ENCODE data around the gene ASB10.

ASB10 gene

DNA sequence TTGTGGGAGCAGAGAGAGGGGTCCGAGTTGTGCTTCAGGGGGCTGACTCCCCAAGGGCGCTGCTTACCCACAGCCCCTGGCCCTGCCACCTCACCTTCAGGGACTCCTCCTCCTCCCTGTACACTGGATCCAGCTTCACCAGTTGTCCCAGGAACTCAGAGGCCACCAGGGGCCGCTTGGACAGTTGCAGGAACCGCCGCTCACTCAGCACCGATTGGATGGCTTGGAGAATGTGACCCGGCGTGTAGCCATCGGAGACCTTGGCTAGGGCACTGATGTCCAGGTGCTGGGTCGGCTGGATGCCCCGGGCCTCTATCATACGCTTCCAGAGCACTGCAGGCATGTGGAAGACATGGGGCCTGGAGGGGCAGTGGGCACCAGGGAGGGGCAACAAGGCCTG lies 4.5 kb upstream of the ASB10 start:
- in situ Hi-C loops (cut with HindIII; ENCODE audit: low sequenced_read_pairs) = no loop called here

DNA sequence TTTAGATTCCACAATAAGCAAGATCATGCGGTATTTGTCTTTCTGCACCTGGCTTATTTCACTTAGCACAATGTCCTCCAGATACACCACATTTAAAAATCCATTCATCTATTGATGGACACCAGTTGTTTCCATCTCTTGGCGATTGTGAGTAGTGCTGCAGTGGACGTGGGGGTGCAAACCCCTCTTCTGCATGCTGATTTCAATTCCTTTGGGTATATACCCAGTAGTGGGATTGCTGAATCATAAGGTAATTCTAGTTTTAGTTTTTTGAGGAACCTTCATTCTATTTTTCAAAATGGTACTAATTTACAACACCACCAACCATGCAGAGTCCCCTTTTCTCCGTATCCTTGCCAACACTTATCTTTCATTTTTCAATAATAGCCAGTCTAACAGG lies 2.0 kb upstream of the ASB10 start:
- in situ Hi-C loops (cut with HindIII; ENCODE audit: low sequenced_read_pairs) = no loop called here

DNA sequence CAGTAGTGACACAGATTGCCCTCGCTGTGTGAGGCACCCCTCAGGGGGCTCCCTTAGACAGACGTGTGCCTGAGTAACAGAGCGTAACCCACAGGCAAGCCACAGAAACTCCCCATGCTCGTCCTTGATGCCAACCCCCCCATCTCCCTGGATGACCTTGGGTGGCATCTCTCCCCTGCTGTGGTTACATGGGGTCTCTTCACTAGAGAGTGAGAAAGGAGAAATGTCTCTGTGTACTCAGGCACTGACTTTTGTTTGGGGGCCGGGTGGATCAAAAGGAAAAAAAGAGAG lies 1.1 kb upstream of the ASB10 start:
- in situ Hi-C loops (cut with HindIII; ENCODE audit: low sequenced_read_pairs) = no loop called here

DNA sequence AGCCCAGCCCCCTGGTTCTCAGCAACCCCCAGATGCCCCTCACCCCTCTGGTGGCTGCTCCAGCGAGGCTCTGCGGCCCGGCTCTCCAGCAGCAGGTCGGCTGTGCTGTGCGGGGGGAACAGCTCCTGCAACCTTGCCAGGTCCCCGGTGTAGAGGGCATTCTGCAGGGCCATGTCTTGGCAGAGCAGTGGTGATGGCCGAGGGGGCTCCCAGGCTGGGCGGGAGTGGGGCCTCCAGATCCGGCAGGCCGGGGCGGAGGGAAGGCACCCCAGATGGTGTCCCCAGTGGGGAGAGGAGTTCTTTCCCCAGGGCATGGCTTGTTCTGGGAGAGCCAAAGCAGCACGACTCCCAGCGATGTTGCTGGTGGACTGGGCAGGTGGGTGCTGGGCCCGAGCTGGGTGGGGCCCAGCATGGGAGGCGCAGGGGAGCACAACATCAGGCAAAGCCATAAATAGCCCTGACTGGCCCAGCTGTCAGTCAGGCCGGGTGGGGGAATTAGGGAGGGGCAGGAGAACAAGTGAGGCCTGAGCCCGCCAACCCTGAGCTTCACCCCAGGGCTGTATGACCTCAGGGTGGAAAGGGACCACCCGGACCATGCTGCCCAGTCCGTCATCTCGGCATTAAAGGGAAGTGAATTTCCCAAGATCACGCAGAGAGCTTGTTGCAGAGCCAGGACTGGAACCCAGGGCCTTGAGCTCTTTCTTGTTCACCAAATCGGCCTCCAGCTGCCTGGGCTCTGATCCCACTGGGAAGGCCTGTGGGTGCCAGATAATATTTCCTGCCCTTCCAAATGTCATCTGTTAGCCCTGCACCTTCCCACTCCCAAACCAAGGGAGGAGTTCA lies 580 bp upstream of the ASB10 start:
- in situ Hi-C loops (cut with HindIII; ENCODE audit: low sequenced_read_pairs) = no loop called here

DNA sequence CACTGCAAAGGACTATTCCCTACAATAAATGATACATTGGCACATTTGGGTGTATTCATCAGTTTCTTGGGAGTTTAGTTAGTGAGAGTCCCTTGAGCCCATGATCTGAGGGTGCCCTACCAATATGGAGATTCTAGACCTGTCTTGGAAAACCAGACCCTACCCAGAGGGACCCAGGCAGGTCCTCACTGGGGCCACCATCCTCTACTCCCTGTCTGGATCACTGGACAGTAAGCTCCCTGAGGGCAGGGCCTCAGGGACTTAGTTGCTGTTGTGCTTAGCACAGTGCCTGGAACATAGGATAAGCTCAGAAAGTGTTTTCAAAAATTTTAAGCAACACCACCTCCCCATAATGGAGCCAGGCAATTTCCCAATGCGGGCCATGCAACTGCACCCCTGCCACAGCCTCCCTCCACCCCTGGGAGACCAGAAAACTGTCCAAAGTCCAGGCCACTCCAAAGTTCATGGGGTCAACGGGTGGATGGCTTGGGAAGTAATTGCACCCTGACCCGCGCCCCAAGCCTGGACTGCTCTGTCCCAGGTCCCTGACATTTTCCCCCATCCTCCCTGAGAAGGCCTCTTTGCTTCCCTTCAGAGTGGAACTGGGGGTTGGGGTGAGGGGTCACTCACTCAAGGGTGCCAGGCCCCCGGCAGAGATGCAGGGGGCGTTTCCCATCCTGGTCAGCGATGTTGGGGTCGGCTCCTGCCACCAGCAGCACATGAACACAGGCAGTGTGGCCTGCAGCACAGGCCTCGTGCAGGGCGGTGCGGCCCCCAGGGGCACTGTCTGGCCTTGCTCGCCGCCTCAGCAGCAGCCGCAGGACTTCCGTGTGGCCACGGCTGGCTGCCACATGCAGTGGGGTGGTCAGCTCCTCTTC lies 1.0 kb downstream of the ASB10 start:
- in situ Hi-C loops (cut with HindIII; ENCODE audit: low sequenced_read_pairs) = no loop called here

DNA sequence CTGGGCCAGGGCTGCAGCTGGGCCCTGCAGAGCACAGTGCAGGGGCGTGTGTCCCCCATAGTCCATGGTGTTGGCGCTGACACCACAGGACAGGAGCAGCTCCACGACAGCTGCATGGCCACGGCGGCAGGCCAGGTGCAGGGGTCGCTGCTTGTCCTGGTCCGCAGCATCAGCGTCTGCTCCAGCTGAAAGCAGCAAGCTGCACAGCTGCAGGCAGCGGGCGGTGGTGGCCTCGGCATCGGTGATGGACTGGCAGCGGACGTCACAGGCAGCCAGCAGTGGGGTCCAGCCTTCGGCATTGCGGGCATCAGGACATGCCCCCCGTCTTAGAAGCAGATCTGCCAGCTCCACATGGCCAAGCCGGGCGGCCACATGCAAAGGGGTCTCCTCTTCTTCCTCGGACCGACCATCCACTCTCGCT lies 6.0 kb downstream of the ASB10 start:
- in situ Hi-C loops (cut with HindIII; ENCODE audit: low sequenced_read_pairs) = no loop called here

DNA sequence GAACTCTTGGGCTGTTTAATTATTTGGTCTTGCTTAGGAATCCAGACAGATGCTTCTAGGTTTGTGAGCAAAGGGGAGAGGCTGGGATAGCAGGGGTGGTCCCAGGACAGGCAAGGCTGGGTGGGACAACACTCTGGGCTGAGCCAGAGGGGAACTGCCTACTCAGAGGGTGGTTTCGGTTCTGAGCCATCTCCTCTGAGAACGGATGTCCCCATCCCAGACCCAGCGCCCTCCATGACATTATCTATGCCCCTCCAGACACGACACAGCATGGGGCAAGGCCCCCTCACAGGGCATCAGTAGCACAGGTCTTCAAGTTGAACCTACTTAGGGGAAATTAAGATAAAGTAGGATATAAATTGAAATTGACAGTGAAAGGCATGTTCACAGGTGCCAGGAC lies 7.1 kb downstream of the ASB10 start:
- in situ Hi-C loops (cut with HindIII; ENCODE audit: low sequenced_read_pairs) = no loop called here

DNA sequence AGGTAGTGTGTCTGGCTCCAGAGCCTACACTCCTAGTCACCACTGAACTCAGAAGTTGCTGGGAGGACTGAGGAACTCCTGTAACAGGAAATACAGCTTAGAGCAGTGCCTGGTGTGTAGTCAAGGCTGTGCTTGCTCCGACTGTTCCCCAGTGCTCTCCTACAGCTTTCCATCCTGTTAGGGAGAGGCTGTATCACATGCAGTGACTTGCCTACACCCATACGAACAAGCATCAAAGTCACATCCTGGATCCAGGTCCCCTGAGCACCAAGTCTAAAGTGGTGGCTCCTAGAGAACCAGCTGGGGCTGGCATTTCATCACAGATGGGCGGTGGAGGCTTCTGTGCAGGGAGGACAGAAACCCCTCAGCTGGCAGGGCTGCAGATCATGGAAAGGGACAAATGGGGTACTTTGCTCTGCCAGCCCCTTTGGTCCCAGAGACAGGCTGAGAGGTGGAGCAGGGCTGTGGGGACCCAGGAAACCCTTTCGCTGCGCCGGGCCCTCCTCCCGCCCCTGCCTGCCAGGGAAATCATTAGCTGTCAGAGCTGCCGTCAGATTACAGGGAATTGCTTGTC lies 7.7 kb downstream of the ASB10 start:
- in situ Hi-C loops (cut with HindIII; ENCODE audit: low sequenced_read_pairs) = no loop called here

DNA sequence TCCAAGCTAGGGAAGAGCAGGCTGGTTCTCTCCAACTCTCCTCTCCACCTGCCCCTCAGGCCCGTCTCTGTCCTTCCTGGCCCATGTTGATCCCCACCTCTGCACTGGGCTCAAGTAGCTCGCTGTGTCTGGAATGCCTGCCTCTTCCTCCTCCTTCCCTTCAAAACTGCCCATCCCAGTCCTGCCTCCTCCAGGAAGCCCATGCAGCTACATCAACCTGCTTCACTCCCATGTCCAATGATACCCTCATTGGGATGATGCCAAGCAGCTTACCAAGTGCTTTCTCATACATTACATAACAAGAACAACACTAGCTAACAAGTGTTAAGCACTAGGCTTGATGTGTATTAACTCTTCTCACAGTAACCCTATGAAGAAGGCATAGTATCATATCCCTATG lies 8.2 kb downstream of the ASB10 start:
- in situ Hi-C loops (cut with HindIII; ENCODE audit: low sequenced_read_pairs) = no loop called here

DNA sequence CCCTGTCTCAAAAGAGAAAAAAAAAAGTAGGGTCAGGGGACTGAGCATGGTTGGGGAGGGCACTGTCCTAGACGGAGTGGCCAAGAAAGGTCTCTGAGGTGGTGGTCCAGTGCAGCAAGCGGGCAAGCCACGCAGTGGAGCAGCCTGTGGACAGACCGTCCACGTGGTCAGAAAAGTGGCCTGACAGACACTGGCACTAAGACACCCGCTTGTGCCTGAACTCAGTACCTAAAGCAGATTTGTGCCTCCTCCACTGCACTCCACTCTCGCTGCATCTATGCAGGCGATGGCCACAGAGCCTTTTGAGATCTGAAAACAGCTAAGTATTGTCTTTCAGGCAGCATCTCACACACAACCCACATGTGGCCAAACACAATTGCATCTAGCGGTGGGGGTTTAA lies 8.8 kb downstream of the ASB10 start:
- in situ Hi-C loops (cut with HindIII; ENCODE audit: low sequenced_read_pairs) = no loop called here

DNA sequence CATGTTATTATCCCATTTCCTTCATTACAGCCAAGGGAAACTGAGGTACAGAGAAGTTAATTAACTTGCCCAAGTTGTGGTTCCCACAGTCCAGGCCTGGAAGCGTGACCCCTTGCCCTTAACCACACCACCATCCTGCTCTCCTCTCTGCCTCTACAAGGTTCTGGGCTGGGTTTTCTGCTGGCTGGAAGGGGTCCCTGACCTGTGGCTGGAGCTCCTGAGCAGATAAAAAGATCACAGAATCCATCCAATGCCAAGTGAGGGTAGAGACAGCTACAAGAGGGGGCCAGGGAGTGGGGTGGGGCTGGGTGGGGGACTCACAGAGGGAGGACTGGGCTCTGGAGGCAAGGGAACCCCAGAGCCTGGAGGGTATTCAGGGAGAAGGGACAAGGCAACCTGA lies 9.7 kb downstream of the ASB10 start:
- in situ Hi-C loops (cut with HindIII; ENCODE audit: low sequenced_read_pairs) = no loop called here

DNA sequence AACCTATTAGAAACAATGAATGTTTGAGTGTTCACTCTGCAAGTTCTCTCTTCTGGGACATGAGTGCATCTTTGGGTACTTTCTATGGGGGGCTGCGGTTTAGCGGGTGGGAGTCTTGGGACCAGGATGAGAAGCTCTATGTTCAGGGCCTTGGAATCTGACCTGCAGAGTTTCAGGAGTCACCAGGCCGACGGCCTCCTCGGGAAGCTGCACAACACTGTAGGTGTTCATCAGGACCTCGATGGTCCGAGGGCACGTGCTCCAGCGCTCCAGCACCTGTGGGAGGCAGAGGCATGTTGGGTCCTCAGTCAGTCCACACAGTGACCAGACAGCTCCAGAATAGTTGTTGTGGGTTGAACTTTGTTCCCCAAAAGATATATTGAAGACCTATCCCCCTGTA lies 10.6 kb downstream of the ASB10 start:
- in situ Hi-C loops (cut with HindIII; ENCODE audit: low sequenced_read_pairs) = no loop called here

DNA sequence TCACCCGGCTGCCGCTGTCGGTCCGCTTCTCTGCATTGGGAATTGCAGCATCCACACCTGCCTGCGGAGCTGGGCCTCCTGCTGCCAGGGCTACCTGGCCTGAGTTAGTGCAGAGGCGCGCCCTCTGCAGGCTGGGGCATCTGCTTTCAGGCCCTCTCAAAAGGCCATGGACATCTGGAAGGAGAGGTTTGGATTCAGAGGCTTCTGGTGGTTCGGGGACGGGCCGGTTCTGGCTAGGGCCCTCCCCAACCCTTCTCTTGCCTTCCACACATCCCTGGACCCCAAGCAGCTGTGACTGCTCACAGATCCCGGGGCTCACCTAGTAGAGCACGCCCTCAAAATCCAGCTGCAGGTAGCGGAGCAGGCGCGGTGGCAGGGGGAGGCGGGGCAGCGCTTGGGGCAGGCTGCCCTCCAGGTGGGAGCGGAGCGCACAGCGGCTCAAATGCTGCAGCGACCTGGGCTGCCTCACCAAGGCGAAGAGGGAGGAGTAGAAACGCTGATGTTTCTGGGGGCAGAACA lies 11.2 kb downstream of the ASB10 start:
- in situ Hi-C loops (cut with HindIII; ENCODE audit: low sequenced_read_pairs) = no loop called here

DNA sequence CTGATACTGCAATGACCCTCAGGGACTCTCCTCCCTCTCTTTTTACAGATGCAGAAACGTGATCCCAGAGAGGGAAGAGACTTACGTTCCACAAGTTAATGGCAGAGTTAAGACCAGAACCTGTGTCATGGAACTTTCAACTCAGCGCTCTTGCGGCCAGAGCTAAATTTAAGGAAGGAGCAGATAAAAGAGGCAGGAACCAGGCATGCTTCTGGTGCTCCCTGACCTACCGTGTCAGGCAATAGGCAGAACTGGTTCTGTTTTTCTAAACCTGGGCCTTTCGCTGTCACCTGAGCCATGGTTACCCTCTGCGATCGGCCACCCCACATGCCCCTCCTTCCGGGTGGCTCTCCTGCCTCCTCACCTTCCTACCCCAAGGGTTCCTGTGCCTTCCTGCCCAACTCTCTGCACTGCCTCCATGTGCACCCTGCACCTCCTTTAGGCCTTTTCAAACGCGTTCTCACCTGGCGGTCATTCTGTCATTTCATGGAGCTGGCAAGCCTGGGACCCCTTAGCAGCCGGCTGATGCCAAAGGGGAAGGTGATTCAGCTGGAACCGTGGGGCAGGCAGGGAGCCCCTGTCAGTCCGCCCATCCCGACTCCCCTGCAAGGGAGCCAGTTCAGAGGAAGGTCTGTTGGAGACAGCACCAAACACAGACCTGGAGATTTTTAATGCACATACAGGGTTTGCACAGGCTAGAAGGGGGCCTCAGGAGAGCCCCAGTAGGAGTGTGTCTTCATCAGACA lies 11.8 kb downstream of the ASB10 start:
- in situ Hi-C loops (cut with HindIII; ENCODE audit: low sequenced_read_pairs) = no loop called here

DNA sequence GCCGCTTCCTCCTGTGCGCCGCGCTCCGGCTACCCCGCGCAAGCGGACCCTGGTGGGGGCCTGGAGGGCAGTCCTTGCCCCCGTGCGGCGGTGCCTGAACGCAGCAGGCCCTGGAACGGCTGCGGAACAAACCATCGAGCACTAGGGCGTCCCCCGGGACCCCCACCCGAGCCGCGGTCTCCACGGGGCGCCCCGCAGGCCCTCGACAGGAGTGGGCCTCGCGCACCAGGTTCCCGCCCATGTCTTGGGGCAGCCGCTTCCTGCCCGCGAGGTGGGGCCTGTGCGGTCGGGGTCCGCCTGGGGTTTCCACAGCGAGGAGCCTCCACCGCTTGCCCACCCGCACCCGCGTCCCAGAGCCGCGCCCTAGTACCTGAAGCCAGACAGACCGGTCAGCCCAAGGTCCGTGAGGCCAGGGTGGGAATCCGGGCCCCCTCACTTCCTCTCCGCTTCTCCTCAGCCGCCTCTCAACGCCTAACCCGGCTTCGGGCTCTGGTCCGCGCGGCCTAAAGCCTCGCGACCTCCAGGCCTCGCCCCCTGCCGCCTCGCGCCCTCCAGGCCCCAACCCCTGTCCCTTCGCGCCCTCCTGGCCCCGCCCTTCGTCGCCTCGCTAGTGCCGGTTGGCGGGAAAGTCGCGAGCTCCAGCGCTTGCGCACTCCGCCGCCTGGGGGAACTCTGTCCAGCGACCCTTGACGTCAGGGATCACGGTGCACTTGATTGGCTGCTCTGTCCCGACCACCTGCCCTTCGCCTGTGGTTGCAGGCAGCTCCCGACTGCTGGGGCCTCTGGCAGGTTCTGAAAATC lies 12.6 kb downstream of the ASB10 start:
- in situ Hi-C loops (cut with HindIII; ENCODE audit: low sequenced_read_pairs) = no loop called here

DNA sequence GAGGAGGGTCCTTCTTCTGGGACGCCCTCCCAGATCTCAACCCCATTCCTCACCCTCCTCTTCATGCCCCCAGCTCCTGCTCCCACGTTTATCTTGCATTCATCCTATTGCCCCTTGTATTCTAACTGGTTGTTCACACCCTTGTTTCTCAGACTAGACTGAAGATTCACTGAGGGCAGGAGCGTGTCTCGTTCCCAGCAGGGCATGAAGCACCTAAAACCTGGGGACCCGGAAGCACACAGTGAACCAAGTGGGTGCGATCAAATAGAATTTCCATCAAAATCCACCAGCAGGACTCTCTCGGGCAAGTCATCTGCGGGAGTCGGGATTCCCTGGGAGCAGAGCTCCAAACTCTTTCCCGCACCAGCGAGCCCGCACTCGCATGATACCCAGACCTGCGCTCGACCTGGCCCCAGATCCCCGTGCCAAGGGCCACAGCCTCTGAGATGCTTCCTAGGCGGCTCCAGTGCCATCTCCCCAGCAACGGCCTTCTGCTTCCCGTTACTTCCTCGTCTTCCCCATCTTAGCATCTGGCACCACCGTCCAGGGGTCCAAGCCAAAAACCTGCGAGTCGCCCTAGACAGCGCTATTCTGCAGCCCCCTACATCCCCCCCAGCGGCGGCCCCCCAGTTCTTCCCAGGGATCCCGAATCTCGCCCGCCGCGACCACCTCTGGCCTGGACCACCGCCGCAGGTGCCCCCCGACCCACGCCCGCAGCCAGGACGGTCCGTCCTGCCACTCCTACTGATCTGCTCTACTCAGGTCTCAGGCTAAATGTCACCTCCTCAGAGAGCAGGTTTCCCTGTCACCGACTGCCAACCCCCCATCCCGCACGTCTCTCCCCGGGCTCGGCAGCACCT lies 13.4 kb downstream of the ASB10 start:
- in situ Hi-C loops (cut with HindIII; ENCODE audit: low sequenced_read_pairs) = no loop called here

DNA sequence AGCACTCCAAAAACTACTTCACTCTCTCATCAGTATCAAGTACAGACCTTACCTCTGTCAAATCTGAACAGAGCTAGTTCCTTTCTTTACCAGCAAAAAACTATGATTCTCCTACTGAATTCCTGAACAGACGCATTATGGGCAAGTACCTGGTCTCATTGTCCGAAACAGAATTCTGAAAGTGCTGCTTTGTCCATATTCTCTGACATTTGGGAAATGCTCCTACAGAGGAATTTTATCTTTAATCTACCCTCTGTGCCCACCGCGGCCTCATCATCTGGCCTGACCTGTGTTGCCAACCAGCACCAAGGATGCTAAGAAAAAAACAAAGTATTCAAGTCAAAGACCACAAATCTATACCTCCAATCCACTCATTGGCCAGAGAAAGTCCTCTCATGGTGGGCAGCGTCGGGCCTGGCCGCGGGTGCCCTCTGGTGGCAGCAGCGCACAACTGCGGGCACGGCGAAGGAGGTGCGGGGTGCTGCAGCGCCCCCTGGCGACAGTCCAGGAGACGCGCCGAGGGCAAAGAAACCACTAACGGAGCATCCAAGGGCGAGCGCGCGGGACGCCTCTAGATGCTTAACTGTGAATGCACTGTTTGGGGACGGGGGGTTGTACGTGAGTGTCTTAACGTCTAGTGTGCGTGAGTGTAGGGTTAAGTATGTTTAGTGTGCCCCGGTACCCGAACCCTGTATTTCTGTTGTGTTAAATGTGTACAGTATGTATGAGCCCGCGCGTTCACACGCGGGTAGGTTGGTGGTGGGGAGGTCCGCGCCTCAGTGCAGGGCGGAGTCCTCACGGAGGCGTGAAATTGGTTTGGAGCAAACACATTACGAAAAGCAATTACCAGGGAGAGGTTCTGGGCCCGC lies 14.5 kb downstream of the ASB10 start:
- in situ Hi-C loops (cut with HindIII; ENCODE audit: low sequenced_read_pairs) = no loop called here

DNA sequence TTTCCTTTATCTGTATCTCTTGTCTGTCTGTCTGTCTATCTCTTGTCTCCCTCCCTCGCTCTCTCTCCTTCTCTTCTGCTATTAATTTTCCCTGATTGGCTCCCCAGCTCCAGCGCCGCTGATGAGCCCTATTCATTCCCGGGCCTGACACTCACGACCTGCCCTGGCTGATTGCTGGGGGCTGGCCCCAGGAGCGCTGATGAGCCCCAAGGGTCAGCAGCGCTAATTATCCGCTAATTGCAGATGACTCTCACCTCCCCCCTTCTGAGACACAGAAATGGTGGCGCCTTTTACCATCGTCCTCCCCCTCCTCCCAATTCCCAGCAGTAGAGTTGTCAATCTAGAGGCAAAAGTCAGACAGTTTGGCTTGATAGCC lies 18.3 kb downstream of the ASB10 start:
- in situ Hi-C loops (cut with HindIII; ENCODE audit: low sequenced_read_pairs) = loop anchor here (5.0 kb wide), 1 partner anchor 39 kb away; no protein-coding TSS in a partner anchor
